DND-41 (cell line): Measurements from ENCODE around the gene ARHGAP31.

ENCODE experiments used
- ATAC-seq: fragments of 200-7000 bp; cut with Tn5 transposase; 3 replicates; pipeline ENCODE4 v1.9.1; 2021; ENCODE audit warnings: low read depth; ENCODE audit not compliant: insufficient read depth
- DNase-seq: peaks from one replicate; pipeline ENCODE4 v3.0.0-alpha.2; 2020
- H2AFZ ChIP-seq: 2 replicates; pipeline ENCODE4 v1.6.0; 2012; ENCODE audit warnings: low read depth, low read length
- H3K27ac ChIP-seq: 2 replicates; pipeline ENCODE4 v1.5.1; 2012; ENCODE audit warnings: low read length, inconsistent platforms
- H3K27me3 ChIP-seq: fragments of 200-600 bp; sonication (generic); 2 replicates; pipeline ENCODE4 v1.6.0; 2012; ENCODE audit warnings: low read length, mild to moderate bottlenecking, inconsistent platforms; ENCODE audit not compliant: insufficient read depth, poor library complexity
- H3K36me3 ChIP-seq: 2 replicates; pipeline ENCODE4 v1.5.1; 2012; ENCODE audit warnings: low read length, inconsistent platforms; ENCODE audit not compliant: insufficient read depth
- H3K4me1 ChIP-seq: 2 replicates; pipeline ENCODE4 v1.5.1; 2012; ENCODE audit warnings: mild to moderate bottlenecking, low read length; ENCODE audit not compliant: insufficient read depth
- H3K4me2 ChIP-seq: 2 replicates; pipeline ENCODE4 v1.6.0; 2012; ENCODE audit warnings: mild to moderate bottlenecking, moderate library complexity, low read length, inconsistent platforms; ENCODE audit not compliant: insufficient read depth
- H3K4me3 ChIP-seq, 2 experiments: fragments of 200-600 bp in 1 of 2; shearing (Covaris generic) in 1 of 2; 2 replicates each; pipeline ENCODE4 v1.5.1; 2012 to 2016; ENCODE audit warnings: inconsistent platforms in 2 of 2, low read length in 2 of 2, mild to moderate bottlenecking in 2 of 2, low read depth in 1 of 2, moderate library complexity in 1 of 2
- H3K79me2 ChIP-seq: 2 replicates; pipeline ENCODE4 v1.6.0; 2012; ENCODE audit warnings: low read length, inconsistent platforms; ENCODE audit not compliant: insufficient read depth
- H3K9ac ChIP-seq: 2 replicates; pipeline ENCODE4 v1.6.0; 2012; ENCODE audit warnings: low read depth, mild to moderate bottlenecking, inconsistent platforms, low read length, moderate library complexity
- H3K9me3 ChIP-seq: 2 replicates; pipeline ENCODE4 v1.5.1; 2012; ENCODE audit warnings: low read length, moderate library complexity, mild to moderate bottlenecking, inconsistent platforms; ENCODE audit not compliant: insufficient read depth, severe bottlenecking
- H4K20me1 ChIP-seq: 2 replicates; pipeline ENCODE4 v1.6.0; 2012; ENCODE audit warnings: low read length; ENCODE audit not compliant: insufficient read depth
- EZH2 ChIP-seq: IDR thresholded peaks from 3 replicates; pipeline ENCODE4 v1.6.1; 2012; ENCODE audit warnings: borderline replicate concordance, low read depth, mild to moderate bottlenecking, moderate library complexity, low read length, inconsistent platforms; ENCODE audit not compliant: severe bottlenecking
- TF ChIP-seq, protein P1 (sequence below): IDR thresholded peaks from 2 replicates; pipeline ENCODE4 v1.5.1; 2012; ENCODE audit warnings: borderline replicate concordance, low read length, moderate library complexity, mild to moderate bottlenecking; ENCODE audit not compliant: poor library complexity, severe bottlenecking; ENCODE audit errors: extremely low read depth

ARHGAP31 gene

DNA sequence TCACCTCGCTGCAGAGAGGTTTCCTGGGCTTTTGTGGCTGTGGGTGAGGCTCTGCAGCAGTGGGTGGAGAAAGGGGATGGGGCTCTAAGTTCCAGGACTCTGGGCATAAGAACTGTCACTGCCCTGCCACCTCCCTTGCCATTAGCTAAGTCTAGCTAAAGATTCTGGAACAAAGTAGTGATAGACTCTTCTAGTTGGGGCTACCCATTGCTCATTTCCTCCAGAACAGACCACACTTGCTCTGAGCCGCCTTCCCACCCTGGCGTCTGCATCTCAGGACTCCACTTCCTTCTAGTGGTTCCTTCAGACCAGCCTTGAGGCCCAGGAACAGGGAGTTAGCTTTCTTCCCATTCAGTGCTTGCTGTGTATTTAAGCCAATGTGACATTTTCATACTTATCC, 7.5 kb downstream of the ARHGAP31 start:
- no peak for ATAC-seq
- Histone ChIP-seq H3K79me2 (no peaks in the 10 kb centered on the region), H3K4me1 (no peaks in the 10 kb centered on the region)

GRCh38 chr3:119302697-119303551, 8.7 kb downstream of the ARHGAP31 start:
- TF ChIP-seq, protein P1, sequence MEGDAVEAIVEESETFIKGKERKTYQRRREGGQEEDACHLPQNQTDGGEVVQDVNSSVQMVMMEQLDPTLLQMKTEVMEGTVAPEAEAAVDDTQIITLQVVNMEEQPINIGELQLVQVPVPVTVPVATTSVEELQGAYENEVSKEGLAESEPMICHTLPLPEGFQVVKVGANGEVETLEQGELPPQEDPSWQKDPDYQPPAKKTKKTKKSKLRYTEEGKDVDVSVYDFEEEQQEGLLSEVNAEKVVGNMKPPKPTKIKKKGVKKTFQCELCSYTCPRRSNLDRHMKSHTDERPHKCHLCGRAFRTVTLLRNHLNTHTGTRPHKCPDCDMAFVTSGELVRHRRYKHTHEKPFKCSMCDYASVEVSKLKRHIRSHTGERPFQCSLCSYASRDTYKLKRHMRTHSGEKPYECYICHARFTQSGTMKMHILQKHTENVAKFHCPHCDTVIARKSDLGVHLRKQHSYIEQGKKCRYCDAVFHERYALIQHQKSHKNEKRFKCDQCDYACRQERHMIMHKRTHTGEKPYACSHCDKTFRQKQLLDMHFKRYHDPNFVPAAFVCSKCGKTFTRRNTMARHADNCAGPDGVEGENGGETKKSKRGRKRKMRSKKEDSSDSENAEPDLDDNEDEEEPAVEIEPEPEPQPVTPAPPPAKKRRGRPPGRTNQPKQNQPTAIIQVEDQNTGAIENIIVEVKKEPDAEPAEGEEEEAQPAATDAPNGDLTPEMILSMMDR, result no peak
- no peak for TF ChIP-seq EZH2
- Histone ChIP-seq H4K20me1 (no peaks in the 10 kb centered on the region), H2AFZ (no peak overlapping the region), H3K4me2 (no peak overlapping the region), H3K27me3 (peaks cover 11% of the 10 kb centered on the region), H3K27ac (no peak overlapping the region), H3K4me1 (no peaks in the 10 kb centered on the region), H3K9me3 (no peaks in the 10 kb centered on the region), H3K36me3 (no peaks in the 10 kb centered on the region), H3K4me3 (no peak overlapping the region), H3K9ac (no peak overlapping the region), H3K79me2 (no peaks in the 10 kb centered on the region)
- DNase-seq, result no peak
- no peak for ATAC-seq

More for the DNA sequence above, 7.5 kb downstream of the ARHGAP31 start:
- DNase-seq, result no peak
- Histone ChIP-seq H3K9me3 (no peaks in the 10 kb centered on the region), H3K27ac (no peak overlapping the region), H3K9ac (no peak overlapping the region), H3K27me3 (peaks cover 18% of the 10 kb centered on the region), H3K36me3 (no peaks in the 10 kb centered on the region), H2AFZ (no peak overlapping the region), H3K4me2 (no peak overlapping the region), H3K4me3 (no peak overlapping the region), H4K20me1 (0 out of 2 replicates have a peak, but pooled peaks cover 2% of the 10 kb centered on the region)
- TF ChIP-seq EZH2, result no peak
- TF ChIP-seq, protein P1, result no peak

DNA sequence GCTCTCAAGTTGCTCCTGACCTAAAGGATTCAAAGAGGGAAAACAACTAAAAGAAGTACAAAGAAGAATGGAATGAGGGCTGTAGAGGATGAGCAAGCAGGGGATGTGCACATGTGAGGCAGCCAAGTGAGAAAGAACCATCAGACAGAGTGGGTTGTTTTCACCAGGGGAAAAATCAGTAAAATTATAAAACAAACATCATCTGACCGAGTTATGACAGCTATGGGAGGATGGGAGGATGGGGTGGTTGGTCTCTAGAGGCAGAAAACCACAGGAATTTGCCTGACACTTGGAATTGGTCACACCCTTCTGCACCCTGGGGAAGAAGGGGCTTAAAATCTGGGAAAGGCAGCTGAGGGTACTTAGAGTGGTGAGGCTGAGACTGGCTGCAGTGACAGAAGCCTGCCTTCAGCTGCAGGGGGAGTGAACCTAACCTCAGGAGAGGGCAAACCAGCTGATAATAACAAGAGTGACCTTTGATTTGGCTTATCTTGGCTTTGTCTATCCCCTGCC, 10.1 kb downstream of the ARHGAP31 start:
- Histone ChIP-seq H4K20me1 (no peaks in the 10 kb centered on the region), H2AFZ (no peak overlapping the region), H3K4me1 (no peaks in the 10 kb centered on the region), H3K4me2 (no peak overlapping the region), H3K4me3 (no peak overlapping the region), H3K27me3 (peaks cover 8% of the 10 kb centered on the region), H3K9me3 (no peaks in the 10 kb centered on the region), H3K9ac (no peak overlapping the region), H3K36me3 (no peaks in the 10 kb centered on the region), H3K79me2 (no peaks in the 10 kb centered on the region), H3K27ac (no peak overlapping the region)
- DNase-seq, result no peak
- no peak for ATAC-seq
- TF ChIP-seq, protein P1, result no peak
- no peak for TF ChIP-seq EZH2
